HG03342 (cell line): ENCODE data around the gene EGFLAM.

Experiments
- ATAC-seq: cut with Tn5 transposase; IDR thresholded peaks from one replicate; pipeline ENCODE4 v1.9.1; 2021; ENCODE audit warnings: mild to moderate bottlenecking, moderate library complexity; ENCODE audit not compliant: unreplicated experiment

The EGFLAM gene

DNA sequence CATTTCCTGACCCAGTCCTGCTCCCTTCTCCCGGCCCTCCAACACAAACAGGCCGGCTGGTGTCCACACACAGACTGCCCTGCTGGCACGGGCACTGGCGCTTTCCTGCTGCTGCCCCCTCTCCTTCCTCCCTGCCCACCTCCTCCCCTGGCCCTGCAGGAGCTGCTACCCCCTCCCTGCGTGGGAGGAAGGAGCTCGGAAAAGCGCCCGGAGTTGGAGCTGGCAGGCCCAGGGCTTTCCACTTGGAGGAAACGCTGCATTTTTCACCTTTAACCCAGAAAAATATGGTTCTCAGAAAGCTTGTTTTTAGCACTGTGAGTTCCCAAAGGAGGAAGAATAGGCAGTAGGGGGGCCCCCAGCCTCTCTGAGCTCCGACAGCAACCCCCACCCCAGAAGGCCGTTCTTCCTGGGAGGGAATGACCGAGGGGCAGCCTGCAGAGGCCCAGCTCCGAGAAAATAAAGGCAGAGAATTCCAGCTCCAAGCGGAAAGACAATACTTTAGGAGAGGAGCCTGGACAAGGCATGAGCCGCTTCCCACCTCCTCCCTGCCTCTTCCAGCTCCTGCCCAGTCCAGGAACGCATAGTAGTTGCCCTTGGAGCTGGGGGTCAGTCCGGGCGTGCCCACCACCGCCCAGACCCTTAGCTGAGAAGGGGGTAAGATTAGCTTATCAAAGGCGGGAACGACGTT is 209.1 kb downstream of the EGFLAM start:
- ATAC-seq, result no peak

DNA sequence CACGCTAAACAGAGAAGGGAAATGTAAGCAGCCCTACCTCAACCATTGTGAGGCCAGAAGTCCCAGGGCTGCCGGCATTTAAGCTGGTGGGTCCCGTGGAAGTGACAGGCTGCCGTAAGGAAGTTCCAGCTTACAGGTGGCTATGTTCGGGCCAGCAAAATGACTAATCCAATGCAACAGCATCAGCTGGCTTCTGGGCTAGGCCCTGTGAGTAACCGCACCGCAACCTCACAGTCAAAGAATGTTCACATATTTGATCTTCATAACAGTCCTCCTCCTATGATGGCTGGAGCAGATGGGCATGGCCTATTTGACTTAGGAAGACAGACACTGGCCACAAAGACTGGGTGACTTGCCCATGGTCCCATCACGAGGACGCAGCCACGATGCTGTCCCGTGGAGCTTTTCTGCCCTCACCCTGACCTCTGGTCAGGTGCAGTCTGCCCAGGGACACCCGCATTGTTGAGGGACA is 209.9 kb downstream of the EGFLAM start:
- ATAC-seq, result no peak

DNA sequence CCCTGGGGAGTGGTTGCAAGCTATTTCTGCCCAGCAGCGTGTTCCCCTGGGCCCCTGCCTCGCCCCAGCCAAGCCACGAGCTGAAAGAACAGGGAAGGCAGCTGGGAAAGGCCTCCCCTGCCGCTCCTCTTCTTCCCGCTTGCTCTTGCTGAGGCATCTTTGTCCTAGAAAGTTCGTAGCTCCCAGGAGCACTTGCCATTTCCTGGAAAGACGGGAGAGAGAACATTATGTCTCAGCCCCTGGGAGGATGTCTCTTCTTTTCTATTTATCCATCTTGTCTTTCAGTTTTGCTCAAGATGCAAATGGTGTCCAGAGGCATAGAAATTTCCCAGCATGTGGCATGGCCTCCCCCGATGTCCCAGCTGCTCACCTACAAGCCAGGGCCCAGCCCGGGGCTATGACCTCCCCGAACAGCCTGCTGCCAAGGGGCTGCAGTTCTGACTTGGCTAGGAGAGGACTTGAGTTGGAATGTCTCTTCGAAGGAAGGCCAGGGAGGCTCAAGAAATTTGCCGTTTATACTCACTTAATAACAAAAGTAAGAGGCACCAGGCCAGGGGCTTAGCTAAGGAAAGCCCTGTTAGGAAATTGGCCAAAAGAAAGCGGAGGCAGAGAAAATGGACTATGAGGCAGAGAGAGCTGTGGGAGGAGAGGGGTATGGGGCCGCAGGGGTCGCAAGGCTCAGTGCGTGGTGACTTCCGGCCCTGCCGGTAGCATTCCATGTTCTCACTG is 210.8 kb downstream of the EGFLAM start:
- no peak for ATAC-seq

DNA sequence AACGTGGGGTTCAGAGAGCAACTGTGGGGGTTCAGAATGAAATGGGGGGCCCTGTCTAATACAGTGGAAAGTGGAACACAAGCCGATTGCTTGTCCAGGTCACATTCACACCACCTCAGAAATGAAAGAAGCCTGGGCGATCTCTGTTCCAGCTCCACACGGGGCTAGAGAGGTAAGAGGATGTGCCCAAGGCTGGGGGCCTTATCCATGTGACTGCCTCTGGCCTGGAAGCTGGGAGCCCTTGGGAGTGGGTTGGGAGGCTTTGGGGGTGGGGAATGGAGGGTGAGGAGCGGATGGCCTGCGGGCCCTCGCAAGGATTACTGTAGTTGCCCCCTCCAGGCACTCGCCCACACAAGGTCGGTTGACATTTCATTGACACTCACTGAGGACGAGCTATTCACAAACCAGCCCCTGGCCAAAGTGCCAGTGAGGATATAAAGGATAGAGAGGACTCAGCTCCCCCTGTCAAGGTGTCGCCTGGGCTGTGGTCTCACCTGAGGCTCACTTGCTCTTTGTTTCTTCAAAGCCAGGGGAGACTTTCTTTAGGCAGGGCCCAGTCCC is 211.4 kb downstream of the EGFLAM start:
- no peak for ATAC-seq

DNA sequence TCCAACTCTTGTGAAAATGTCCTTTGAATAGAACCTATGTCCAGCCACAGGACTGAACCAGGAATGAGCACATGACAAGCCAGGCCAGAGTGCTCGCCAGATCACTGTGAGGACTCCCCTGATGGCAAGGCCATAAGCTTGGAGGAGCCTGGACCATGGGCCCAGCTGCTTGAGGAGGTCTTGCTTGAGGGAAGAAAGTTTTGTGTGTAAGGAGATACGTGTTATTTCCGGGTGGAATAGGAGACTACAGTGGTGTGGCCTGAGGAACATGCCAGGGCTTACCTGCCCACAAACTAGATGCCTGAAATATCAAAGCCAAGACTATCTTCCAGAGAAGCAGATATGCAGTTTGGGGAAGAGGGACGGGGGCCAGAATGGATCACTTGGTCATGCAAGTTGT is 213.3 kb downstream of the EGFLAM start:
- no peak for ATAC-seq

DNA sequence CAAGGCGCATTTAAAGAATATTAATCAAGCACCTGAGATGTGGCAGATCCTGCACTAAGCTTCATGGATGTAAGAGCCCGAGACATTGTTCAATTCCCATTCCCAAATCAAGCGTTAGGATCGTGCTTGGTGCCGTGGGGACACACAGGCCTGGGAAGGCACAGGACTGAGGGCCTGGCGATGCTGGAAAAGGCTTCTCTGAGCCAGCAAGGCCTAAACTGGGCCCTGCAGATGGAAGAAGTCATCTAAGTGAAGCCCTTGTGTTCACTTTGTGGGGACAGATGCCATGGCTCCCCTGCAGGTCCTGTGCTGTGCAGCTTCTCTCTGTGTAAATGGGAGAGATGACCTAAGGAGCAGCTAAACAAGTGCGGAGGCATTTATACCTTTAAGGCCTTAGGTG is 214.2 kb downstream of the EGFLAM start:
- no peak for ATAC-seq

DNA sequence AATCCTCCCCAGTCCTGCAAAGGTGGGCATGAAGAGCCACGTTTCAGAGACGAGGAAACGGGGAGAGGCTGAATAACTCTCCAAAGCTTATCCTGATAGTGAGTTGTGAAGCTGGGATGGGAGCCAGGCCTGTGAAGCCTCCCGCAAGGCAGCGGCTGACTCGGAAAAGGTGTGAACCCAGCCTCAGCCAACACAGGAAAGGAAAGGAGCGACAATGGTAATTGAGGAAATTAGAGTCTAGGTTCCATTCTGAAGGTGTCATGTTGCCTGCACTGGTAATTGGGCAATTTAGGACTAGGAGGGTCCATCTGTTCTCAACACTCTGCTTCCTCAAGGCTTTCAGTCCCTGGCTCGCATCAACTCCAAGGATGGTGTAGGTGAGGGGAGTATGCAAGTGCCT is 214.6 kb downstream of the EGFLAM start:
- no peak for ATAC-seq

DNA sequence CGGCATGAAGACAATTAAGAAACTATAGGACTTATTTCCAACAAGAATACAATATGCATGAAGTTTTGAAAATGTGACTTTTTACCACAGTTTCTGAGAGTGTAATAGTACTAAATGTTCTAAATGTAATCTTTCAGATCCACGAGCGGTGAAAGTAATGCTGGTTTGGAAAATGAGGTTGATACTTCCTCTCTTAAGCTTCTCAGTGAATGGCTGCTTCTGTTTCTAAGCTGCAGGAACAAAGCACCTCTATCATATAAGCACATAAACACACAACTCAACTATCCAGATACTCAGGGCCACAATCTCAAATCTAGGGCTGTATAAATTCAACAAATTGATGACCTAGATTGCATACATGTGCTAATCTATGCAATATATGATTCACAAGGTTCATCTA is 219.8 kb downstream of the EGFLAM start:
- ATAC-seq, result no peak

DNA sequence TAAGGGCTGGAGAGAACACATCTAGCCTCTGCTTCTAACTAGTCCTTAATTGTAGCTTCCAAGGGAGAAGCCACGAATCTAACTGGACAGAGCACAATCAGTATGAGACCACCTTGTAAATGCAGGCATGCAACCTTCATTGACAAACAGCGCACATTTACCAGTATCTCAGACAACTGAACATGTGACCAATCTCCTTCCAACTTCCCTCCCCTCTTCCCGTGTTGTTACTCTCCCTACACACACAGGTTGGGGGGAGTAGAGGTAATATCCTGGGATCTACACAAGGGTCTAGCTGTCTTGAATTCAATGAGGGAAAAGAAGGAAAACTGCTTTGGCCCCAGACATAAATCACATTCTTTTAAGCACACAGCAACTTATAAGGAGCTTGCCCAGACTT is 220.5 kb downstream of the EGFLAM start:
- ATAC-seq, result no peak

DNA sequence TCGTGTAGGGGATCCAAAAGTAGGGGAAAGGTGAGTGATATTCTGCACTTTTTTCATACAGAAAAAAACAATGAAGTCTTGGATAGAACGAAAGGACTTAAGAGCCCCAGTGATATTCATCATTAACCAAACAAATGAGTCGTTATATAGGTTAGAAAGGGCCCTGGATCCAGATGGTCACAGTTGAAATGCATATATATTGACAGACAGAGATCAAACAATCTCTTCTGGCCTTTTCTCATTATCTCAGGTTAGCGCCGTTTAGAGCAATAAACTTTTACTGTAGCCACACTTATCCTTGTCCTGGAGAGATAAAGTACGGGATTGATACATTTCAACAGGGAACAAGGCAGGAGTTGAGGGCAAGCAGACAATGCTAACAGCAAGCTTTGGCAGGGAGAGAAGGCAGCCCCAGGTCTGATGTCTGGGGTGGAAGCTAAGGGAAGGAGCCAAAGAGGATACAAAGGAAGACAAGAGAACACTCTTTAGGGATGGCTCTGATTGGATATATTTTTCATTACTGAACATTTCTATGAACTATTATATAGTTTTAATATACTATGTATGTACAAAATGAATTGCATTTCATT is 221.1 kb downstream of the EGFLAM start:
- ATAC-seq, result no peak

DNA sequence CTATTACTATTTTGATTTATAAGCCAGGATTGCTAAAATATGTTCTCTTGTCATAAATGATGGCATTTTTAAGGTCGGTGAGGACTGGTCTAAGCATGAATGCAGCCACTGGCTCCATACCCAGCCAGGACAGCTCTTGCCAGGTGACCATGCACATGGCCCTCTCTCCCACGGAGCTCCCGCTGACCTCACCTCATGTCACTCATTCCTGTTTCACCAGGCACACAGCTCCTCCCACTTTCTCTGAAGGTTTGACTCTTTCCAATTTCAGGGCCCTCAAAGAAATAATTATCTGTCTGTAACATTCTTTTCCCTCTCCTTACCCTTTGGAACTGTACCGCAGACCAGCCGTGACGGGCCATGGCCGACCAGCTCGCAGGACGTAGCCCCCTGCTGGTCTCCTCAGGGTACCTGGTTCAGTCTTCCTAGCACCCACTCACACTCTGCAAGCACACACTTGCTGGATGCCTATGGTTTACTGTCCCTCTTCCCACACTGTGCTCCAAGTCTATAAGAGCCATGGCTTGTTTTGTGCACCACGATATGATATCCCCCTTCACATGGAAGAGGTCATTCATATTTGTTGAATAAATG is 225.5 kb downstream of the EGFLAM start:
- no peak for ATAC-seq

DNA sequence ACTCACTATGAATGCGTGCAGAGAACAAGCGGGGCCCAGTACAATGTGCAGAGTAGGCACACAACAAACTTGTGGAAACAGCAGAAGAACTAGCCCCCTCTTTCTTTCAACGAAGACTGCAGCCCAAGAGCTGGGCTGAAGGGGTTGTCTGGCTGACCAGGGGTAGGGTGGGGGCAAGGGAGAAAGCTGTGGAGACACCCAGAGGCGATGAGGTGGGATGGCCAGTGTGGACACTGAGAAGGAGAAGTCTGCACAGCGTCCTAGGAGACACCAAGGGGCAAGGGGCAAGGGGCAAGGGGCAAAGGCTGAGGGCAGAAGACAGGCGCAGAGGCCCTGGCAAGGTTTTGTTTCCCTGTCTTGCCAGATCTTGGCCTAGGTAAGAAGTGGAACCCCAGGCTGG is 235.8 kb downstream of the EGFLAM start:
- no peak for ATAC-seq

DNA sequence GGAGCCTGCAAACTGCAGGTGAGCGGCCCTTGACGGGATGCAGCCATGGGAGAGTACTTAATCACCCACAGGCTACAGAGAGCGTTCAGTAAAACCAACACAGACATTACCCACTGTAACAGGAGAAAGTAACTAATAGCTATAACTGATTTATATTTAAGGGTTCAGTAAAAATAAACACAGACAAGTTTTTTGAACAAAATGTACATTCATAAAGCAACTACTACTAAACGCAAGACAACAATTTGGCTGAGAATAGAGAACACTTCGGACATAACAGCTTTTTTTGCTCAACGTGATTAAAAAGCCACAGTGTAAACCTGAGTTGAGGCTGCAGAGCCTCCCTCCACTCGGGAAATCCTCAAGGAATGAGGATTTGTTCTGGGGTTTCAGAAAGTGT is 236.4 kb downstream of the EGFLAM start:
- no peak for ATAC-seq

DNA sequence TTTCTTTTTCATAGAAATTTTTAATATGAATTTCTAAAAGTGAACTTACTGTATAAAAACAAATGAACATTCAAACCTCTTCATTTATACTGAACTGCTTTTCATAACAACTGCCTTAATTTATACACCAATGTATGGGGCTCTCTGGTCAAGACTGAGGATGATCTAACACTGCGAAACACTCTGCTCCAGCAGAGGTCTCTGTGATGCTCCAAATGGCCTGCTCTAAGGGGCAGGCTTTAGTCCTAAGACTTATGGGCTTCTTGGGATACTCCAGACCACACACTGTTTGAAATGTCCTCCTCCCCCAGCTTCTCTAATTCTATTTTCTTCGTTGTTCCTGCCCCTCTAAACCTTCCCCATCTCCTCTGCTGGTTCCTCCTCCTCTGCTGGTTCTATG is 239.6 kb downstream of the EGFLAM start:
- ATAC-seq, result no peak

DNA sequence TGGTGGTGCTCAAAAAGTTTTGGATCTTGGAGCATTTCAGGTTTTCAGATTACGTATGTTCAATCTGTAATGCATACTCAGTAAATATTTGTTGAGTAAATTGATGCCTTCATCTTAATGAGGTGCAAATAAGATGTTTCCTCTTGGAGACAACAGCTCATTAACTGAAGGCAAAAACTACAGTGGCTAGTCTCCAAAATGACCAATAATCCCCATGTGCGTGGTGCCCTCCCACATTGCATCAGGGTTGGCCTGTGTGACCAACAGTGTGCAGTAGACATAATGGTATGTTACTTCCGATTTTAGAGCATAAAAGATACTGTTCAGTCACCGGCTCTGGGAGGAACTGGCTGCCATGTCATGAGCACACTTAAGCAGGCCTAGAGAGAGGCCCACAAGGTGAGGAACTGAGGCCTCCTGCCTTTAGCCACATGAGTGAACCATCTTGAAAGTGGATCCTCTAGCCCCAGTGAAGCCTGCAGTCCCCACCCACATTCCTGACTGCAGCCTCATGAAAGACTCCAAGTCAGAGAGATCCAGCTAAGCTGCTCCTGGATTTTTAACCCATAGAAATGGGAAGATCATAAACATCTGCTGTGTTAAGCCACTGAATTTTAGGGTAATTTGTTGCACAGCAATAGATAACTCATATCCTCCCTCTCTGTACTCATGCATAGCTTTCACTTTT is 242.4 kb downstream of the EGFLAM start:
- no peak for ATAC-seq

DNA sequence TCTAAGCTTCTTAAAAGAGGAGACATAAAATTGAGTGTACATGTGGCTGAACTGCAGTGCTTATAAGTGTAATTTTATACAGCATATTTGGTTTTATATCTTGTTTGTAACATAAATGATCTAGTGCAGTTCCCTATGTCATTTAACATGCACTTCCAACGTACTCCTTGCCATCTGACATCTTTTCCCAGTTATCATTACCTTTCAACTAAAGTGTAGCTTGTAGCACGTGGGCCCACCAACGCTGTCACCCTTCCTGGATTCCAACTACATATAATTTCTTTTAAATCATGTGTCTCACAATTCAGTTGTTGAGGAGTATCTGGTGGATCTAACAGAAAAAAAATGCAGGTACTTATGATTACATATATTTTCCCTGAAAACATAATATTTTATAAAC is 247.9 kb downstream of the EGFLAM start:
- no peak for ATAC-seq

DNA sequence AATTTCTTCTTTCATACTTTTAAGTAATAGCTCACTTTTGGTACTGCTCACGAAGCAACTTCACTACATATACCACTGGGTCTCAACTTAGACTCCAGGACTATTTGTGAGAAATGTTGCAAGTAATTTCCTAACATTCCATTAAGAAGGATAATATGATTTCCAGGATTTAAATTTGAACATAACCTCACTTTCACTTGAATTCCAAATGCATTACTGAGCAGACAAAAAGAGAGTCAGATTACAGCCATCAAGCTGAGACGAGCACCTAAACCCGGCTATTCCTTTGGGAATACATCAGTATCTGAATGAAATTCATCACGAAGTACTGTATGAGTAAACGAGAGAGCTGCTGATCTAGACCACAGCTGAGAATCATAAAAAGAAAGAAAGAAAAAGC is 250.8 kb downstream of the EGFLAM start:
- no peak for ATAC-seq
